Hepatic stellate cell (primary cell): Measurements from ENCODE around the gene IL31RA.
"Not testable (repeated sequence)": the region's sequence is repeated elsewhere in the genome, so short reads cannot be mapped to it uniquely, and the experiment has no call there.

Experiments
- DNase-seq: peaks from one replicate; pipeline ENCODE4 v3.0.0; 2011; ENCODE audit warnings: low spot score

Gene IL31RA

DNA sequence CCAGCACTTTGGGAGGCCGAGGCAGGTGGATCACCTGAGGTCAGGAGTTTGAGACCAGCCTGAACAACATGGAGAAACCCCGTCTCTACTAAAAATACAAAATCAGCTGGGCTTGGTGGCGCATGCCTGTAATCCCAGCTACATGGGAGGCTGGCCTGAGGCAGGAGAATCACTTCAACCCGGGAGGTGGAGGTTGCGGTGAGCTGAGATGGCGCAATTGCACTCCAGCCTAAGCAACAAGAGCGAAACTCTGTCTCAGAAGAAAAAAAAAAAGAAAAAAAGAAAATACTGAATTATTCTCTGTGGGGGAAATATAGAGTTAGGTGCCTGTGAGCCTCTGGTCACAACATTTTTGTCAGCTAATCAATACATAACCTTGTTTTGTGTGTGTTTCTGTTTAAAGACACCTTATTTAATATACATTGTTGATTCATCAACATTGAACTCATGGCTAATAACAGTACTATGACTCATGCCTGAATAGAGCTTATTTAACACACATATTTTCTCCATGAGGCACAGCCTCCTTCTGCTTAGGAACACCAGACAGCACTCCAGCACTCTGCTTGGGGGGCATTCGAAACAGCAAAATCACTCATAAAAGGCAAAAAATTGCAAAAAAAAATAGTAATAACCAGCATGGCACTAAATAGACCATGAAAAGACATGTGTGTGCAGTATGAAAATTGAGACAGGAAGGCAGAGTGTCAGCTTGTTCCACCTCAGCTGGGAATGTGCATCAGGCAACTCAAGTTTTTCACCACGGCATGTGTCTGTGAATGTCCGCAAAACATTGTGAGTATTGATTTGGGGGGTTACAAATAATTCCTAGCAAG lies at the start of gene IL31RA:
Gene IL31RA (plus strand): TSS at position 519 of the 836 bp plus-strand sequence. CDS start 214 bp downstream, at position 733.
- peak; percentile 55 for DNase-seq

DNA sequence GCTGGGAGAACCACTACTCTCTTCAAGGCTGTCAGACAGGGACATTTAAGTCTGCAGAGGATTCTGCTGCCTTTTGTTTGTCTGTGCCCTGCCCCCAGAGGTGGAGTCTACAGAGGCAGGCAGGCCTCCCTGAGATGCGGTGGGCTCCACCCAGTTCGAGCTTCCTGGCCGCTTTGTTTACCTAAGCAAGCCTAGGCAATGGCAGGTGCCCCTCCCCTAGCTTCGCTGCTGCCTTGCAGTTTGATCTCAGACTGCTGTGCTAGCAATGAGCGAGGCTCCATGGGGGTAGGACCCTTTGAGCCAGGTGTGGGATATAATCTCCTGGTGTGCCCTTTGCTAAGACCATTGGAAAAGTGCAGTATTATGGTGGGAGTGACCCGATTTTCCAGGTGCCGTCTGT lies 42.3 kb upstream of the IL31RA start:
- DNase-seq = not testable (repeated sequence)

DNA sequence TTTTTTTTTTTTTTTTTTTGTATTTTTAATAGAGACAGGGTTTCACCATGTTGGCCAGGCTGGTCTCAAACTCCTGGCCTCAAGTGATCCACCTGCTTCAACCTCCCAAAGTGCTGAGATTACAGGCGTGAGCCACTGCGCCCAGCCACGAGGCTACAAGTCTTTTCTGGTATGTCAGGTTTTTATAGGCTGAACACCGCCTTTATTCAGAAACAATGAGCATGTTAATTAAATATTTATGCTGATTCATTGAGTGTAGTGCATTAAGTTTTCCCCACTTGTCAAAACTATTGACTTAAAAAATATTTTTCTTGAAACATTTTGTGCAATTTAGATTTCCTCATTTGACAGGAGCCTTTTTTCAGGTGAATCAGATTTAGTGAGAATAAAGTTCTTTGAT lies 35.2 kb upstream of the IL31RA start:
- DNase-seq = not testable (repeated sequence)

DNA sequence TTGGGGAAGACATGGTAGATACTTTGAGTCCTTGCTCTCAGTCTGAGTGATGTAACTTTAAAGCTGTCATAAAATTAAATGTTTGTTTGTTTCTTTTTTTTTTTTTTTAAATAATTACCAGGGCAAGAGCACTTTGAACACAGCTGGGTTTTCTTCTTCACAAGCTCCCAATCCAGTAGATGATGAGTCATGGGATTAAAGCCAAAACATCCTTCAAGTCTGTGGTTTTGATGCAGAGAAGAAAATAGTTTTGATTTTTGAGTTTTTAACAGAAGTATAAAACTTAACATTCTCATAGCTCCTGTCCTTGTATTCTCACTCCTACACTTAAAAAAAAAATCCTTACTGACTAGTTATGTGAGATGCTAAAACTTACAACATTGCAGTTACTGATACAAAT lies 34.8 kb upstream of the IL31RA start:
- DNase-seq = peak; percentile 75

DNA sequence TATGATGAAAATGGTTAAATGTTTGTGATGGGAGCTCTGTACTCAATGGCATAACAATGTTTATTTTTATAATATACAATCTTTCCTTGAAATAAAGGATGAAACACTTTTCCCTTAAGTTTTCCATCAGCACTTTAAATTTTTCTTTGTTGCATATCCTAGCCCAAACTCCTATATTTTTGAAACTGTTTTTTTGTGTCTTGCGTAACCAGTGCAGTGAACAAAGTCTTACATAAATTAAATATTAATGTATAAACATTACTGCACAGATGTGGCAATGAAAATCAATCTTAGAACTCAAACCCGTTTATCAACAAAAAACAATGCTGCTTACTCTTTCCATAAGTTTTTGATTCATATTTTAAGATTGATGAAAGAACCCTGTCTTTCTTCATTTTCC lies 34.1 kb upstream of the IL31RA start:
- DNase-seq = no peak

DNA sequence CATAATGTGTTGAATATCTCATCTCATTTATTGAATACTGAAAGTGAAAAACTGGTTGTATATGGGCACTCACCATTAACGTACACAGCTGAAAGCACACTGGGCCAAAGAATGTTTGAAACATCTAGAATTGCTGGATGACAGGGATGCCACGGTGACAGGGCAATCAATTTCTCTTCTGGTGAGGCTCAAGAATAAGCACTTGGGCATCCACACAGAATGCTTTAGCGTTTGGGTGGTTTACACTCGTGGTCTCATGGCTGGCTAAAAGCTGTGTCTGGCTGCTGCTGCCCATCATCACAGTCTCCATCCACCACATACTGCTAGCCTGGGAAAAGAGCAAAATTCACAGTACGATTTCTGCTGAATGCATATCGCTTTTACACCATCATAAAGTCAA lies 30.7 kb upstream of the IL31RA start:
- DNase-seq = no peak

DNA sequence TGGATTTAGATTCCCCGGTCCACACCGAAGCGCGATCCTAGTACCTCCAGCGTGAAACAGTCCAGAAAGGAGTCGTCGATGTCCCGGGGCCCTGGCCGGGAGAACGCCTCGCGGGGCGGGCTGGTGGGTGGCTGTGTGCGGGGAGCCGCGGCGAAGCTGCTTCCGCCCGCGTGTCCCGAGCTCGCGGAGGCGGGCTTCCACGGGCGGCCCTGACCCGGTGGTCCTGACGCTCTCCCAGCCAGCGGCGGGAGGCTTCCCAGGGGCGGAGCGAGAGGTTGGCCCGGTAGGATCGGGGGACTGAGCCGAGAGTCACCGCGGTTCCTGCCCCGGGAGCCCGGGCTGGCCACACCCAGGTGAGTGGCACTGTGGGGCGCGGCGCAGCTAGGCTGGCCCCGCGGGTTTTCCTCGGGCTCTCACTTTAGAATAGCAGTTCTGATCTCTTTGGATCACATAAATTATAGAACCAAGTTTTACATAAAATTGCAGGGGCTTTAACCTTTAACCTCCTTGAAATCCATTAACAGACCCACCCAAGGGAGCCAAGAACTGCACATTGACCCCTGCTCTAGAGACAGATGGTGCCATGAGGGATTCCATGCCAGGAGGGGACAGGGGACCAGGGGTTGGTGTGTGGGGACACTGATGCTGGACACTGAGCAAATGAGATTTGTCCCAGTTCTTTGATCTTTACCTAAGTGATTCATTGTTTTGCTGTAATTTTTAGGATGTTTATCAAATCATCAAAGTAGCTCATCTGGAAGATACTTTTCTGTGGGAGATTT lies 29.2 kb upstream of the IL31RA start:
- DNase-seq = peak; percentile 6

DNA sequence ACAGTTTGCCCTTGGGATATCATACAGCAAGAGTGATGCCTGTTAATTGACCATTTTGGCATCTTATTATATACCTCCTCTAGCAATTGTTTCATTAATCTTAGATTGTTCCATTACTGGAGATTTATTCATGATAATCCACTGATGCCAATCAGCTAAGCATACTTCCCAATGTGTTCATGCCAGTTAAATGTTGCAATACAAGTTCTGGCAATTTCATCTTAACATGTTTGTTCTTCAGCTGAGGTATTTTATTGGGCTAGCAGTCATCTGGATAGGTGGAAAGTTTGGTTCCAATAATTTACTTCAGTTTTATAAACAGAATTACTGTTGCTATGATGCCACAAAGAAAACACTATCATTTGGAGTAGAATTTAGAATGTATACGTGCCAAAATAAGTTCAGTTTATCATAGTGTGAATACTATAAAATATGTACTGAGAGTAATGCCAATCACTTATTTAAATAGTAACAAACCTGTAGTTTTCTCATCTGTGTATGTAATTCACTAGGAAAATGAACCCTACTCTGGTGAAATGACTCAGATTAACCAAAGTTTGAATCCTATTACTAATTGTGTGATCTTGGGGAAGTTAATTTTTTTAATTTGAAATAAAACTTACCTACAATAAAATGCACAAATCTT lies 27.9 kb upstream of the IL31RA start:
- DNase-seq = no peak

DNA sequence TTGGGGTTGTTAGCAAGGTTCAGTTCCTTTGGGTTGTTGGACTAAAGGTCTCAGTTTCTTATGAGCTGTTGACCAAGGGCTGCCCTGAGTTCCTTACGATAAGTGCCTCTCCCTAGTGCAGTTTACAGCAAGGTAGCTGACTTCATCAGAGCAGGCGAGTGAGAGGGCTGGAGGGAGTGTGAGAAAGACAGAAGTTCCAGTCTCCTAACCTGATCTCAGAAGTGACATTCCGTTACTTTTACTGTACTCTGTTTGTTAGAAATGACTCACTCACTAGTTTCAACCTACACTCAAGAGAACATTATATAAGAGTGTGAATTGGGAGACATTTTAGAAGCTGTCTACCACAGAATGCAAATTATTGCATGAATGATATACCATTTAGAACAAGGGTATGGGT lies 21.2 kb upstream of the IL31RA start:
- DNase-seq = no peak

DNA sequence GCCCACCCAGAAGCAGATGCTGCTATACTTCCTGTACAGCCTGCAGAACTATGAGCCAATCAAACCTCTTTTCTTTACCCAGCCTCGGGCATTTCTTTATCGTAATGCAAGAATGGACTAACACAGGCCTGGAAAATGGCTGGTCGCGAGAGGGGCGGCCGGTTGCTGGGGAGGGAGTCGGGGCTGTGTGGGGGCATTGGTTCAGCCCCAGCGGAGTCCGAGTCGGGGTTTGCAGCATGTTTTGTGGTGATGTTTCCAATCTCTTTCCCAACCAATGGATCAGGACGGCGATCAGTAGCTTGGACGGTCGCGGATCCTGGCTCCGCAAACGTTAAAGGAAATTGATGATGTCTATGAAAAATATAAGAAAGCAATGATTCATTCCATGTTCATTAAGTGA lies 18.7 kb upstream of the IL31RA start:
- no peak for DNase-seq

DNA sequence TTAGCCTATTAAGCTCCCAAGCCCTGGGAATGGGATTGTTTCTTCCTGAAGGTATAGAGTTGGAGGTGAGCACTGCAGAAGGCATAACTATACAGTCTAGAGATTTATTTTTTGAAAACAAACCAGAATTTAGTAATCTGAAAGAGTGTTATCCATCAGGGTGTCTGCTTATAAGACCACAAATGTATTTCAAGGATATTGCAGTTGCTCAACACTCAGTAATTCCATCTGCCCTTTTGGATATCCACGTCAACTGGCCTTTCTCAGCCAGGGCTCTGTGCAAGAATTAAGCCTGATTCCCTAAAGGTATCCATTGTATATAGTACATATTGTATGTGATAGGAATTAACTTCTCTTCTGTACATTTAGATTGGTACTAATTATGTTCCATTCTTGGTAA lies 15.0 kb upstream of the IL31RA start:
- no peak for DNase-seq

DNA sequence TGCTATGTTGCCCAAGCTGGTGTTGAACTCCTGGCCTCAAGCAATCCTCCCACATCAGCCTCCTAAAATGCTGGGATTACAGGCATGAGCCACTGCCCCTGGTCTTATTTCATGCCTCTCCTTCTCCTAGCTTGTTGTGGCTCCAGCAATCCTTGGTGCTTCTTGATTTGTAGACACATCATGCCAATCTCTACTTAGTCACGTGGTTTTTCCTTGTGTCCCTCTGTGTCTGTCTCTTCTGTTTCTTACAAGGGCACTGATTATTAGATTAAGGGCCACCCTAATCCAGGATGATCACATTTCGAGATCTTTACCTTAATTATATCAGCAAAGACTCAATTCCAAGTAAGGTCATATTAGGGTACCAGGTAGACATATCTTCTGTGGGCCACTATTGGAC lies 9.2 kb upstream of the IL31RA start:
- DNase-seq = no peak

DNA sequence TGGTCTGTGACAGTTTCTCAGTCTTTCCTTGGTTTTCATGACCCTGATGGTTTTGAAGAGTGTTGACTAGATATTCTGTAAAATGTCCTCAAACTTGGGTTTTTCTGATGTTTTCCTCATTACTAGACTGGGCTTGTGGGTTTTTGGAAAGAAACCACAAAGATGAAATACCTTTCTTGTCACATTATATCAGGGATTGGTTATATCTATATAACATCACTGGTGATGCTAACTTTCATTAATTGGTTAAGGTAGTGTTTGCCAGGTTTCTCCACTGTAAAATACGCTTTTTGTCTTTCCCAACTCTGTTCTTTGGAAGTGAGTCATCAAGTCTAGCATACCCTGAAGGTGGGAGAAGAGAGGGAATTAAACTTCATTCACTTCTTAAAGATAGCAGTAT lies 3.3 kb upstream of the IL31RA start:
- DNase-seq = no peak

DNA sequence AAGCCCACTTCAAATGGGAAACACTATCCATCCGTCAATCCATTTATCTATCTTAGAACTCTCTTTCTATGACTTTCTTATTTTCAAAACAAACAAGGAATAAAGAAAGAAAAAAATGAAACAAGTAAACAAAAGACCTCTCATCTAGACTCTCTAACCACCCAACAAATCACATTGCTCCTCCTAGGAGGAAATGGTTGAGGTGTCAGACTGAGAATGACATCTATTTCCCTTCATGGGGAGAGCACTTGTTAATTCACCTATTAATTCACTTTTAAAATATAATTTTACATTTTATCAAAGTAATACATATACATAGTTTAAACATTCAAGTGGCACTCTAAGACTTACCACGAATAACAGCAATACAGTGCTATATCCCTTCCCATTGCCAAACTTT lies 2.4 kb upstream of the IL31RA start:
- DNase-seq = no peak

DNA sequence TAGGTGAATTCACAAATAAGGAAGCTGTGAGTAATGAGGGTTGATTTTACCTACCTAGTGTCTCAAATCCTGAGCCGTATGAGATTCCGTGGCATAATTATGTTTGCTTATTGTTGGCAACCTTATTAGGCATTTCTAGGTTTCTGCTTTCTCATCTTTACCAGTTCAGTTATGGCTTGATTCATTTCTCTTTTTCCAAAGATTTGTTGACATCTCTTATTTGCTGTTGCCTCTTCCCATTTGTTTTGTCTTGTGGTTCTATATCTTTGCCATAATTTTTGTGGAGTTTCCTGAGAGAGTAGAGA lies 470 bp downstream of the IL31RA start:
- no peak for DNase-seq

DNA sequence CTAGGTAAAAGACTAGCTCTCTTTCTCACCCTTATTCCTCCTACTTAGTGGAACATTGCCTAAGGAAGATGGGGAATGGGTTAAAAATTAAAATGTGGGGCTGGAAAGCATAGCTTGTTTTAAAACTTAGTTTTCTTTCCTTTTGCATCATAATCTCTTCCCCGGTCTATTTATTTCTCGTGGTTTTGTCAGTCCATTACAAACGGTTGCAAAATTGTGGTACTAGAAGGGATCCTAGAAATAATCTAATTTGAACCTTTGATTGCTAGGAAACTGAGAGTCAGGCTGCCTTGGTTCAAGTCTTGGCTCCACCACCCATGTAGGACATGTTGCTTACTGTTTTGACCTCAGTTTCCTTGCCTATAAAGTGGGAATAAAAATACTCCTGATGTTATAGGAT lies 1.3 kb downstream of the IL31RA start:
- DNase-seq = no peak

DNA sequence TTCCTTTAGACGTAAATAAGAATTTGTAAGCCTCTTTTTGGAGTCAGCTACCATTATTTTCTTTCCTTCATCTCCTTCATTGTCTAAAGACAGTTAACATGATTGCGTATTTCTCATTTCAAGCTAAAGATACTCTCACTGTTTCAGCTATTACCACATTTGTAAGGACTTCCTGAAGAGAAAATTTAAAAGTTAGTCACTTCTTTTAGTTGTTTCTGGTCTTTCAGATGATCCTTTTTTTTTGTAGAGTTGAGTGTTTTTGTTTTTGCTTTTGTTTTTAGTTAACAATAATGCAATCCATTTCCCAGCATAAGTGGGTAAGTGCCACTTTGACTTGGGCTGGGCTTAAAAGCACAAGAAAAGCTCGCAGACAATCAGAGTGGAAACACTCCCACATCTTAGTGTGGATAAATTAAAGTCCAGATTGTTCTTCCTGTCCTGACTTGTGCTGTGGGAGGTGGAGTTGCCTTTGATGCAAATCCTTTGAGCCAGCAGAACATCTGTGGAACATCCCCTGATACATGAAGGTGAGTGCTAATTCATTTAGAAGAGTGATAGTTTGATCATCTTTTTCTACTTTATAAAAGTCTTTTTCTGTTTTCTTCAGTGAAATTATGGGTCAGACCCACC lies 2.0 kb downstream of the IL31RA start:
- DNase-seq = no peak

DNA sequence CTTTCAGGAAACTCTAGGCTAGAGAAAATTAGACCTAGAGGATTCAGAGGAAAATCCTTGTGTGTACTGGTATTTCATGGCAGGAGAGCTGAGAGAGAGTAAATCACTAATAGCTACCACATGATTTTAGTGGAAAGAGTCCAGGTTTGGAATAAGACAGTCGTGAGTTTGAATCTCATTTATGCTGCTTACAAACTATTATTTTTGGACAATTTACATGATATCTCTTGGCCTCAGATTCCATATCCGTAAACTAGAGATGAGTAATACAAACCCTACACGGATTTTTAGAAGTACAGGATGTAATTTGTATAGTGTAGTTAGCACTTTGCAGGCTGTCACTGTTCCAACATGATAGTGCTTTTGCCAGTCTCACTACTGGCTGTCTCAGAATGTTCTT lies 2.7 kb downstream of the IL31RA start:
- no peak for DNase-seq

DNA sequence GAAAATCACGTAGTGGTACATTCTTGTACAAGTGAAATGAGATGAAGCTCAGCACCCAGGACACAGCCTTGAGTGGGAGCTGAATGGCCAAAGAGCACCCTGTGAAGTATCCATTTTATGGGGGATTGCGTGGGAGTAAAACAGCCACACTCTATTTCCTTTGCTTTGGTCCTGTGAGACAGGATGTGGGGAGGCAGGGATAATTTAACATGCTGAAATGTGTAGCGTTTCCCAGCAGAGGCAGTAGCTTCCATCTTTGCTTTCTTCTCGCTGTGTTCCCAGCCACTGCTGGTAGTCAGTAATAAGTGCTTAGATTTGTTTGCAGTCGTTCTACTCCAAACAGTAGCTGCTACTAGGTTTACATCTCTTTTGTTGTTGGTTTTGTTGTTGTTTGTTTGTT lies 4.4 kb downstream of the IL31RA start:
- peak; percentile 13 for DNase-seq

DNA sequence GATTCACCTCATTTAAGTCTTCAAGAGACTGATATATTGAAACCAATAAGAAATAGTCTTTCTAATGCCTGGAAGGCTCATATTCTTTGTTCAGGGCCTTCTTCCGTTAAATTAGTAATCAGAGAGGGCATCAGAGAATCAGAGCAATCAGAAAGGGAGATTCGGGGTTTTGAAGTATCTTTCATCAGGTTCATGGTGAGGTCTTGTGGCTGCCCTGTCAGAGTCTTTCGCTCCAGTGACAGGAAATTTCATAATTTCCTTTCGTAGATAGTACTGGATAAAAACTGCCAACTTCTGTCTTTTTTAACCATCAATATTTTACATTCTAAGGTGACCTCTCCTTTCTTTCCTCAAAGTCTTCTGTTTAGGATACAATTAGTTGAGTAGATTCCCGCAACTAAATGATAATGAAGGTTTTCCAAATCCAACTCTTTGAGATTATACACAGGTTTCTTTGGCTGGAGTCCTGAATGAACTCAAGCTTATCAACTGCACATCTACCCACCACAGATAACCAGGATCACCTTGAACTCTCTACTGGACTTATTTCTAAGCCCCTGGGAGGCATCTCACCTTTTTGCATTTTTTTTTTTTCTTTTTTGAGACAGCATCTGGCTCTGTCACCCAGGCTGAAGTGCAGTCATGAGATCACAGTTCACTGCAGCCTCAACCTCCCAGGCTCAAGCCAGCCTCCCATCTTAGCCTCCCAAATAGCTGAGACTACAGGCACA lies 5.5 kb downstream of the IL31RA start:
- DNase-seq = no peak

DNA sequence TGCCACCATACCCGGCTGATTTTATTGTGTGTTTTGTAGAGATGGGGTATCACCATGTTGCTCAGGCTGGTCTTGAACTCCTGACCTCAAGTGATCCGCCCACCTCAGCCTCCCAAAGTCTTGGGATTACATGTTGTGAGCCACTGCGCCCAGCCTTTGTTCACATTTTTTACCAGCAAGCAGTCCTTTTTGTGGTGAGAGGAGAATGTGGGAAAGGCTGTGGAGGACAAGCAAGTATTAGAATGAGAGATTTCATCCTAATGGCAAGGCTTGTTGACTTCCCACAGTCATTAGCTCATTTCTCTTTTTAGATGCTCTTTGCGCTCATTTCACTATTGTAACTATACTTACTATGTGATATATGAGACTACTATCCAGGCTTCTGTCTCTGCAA lies 6.1 kb downstream of the IL31RA start:
- DNase-seq = no peak

DNA sequence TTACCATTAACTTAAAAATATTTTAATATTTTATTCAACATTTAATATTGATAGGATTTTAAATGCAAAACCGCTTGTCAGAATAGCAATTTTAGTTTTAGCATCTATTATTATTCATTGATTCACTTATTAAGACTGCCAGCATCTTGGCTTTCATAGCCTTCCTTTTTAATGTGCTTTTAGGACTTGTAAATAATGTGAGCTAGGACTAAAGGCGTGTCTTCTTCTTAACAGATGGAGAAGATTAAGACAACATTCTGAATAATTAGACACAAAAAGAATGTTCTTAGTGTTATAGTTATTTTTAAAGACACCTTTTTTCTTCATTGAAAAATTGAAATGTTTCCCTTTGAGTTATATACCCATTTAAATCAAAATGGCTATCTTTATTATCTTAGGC lies 6.9 kb downstream of the IL31RA start:
- DNase-seq = no peak
